Fibroblast of villous mesenchyme (primary cell): ENCODE measurements around the gene ARHGAP33. TPM values are rescaled to one million over a fixed set of nuclear protein-coding genes. Genes with fewer than 3 reads are reported as not detected.

ENCODE experiments used
- DNase-seq: peaks from one replicate; pipeline ENCODE4 v3.0.0-alpha.2; 2010; ENCODE audit warnings: low read depth
- H3K4me3 ChIP-seq: 2 replicates; pipeline ENCODE4 v1.5.1; 2011; ENCODE audit warnings: low read depth, mild to moderate bottlenecking, low read length
- CTCF ChIP-seq: IDR thresholded peaks from 2 replicates; pipeline ENCODE4 v1.5.1; 2012; ENCODE audit warnings: low read depth, mild to moderate bottlenecking, low read length; ENCODE audit not compliant: insufficient read depth
- total RNA-seq: library from RNA; depleted of rRNA; stranded (reverse); fragments of >200 nt; gene quantifications from 2 replicates; pipeline ENCODE4 v1.2.3, GENCODE V29; 2012

ARHGAP33 gene
- total RNA-seq, 1 donor = 1.7 TPM

- H3K4me3 ChIP-seq = no peak overlapping the region
- DNase-seq = no peak
- no peak for TF ChIP-seq CTCF
These were observed 30.2 kb downstream of the ARHGAP33 start for GRCh38 chr19:35805526-35806102.

- H3K4me3 ChIP-seq = no peak overlapping the region
- no peak for DNase-seq
- TF ChIP-seq CTCF = no peak
These were observed 31.2 kb downstream of the ARHGAP33 start for GRCh38 chr19:35806597-35806996.

- no peak overlapping the region for H3K4me3 ChIP-seq
- DNase-seq = no peak
- no peak for TF ChIP-seq CTCF
These were observed 32.3 kb downstream of the ARHGAP33 start for GRCh38 chr19:35807633-35808032.

- H3K4me3 ChIP-seq = no peak overlapping the region
- no peak for DNase-seq
- TF ChIP-seq CTCF = no peak
These were observed 36.2 kb downstream of the ARHGAP33 start for GRCh38 chr19:35811317-35812219.

- DNase-seq = no peak
- H3K4me3 ChIP-seq = no peak within 1 kb of the TSS
- TF ChIP-seq CTCF = no peak
These were observed 37.1 kb downstream of the ARHGAP33 start, which contains the start of gene PRODH2 for GRCh38 chr19:35812220-35813042. TSS of gene PRODH2 (minus strand) at chr19:35812845. CDS start at chr19:35812805, 40 bp downstream.

GRCh38 chr19:35813043-35813890 is 37.9 kb downstream of the ARHGAP33 start:
- no peak overlapping the region for H3K4me3 ChIP-seq
- no peak for DNase-seq
- no peak for TF ChIP-seq CTCF
